Epithelial cell of prostate (primary cell): ENCODE measurements around the gene SEMA6B.

Experiments
- DNase-seq: peaks from one replicate; pipeline ENCODE4 v3.0.0-alpha.2; 2011; ENCODE audit warnings: low read depth, low spot score
- H3K27ac ChIP-seq: fragments of 450-650 bp; 2 replicates; pipeline ENCODE4 v1.5.1; 2017; ENCODE audit warnings: mild to moderate bottlenecking

The SEMA6B gene

DNA sequence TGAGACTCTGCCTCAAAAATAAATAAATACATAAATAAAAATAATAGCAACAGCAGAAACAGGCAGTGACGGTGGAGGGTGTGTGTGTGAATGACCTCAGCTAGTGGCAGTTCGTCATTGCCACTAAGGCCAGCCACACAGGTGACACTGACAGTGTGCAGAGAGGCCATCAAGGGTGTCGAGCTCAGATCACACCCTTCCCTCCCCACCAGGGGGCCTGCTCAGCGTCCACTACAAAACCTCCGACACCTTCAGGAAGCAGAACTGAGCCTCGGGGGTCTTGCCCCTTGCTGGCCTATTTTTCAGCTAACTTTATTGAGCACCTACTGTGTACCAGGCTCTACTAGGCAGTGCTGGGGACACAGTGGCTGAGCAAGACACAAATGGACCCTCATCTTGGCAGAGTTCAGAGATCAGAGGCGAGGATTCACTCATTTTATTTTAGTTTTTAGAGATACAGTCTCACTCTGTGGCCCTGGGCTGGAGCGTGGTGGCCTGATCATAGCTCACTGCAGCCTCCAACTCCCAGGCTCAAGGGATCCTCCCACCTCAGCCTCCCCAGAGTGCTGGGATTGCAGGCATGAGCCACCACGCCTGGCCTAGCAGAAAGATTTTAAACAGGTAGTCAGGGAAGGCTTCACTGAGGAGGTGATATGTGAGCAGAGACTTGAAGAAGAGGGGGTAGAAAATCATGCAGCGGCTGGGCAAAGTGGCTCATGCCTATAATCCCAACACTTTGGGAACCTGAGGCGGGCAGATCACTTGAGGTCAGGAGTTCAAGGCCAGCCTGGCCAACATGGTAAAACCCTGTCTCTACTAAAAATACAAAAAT, 30.3 kb upstream of the SEMA6B start:
- DNase-seq = no peak
- H3K27ac ChIP-seq = no peak overlapping the region

DNA sequence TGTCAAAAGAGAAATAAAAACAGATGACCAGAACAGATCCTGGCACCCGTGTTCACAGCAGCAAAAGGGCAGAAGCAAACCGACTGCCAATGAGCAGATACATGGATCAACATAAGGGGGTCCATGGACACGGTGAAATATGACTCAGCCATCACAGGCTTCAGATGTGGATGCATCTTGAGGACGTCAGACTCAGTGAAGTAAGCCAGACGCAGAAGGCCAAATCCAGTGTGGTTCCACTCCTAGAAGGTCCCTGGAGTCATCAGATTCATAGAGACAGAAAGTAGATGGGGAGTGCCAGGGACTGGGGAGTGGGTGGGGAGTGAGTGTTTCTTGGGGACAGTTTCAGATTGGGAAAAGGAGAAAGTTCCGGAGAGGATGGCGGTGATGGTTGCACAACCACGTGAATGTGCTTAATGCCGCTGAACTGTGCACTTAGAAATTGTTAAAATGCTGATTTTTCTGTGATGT, 28.8 kb upstream of the SEMA6B start:
- no peak for DNase-seq
- H3K27ac ChIP-seq = no peak overlapping the region

- no peak overlapping the region for H3K27ac ChIP-seq
- no peak for DNase-seq
These were observed 28.0 kb upstream of the SEMA6B start for GRCh38 chr19:4587527-4587926.

GRCh38 chr19:4586691-4587090, 27.2 kb upstream of the SEMA6B start:
- no peak overlapping the region for H3K27ac ChIP-seq
- no peak for DNase-seq

DNA sequence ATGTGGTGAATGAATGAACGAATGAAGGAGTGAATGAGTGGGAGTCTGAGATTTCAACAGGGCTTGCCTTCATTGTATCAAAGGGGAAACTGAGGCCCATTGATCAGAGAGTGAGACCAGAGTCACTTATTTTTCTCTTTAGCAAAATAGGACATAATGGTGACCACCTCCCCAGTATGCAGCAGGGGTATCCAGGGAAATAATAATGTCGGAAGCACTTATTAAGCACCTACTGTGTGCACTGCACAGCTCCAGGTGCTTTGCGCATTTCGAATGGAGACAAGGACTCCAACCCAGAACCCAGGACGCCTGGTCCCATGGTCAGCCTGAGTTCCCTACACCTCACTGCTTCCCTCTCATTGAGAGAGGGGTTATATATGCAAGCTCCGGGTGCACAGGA, 26.8 kb upstream of the SEMA6B start:
- DNase-seq = no peak

DNA sequence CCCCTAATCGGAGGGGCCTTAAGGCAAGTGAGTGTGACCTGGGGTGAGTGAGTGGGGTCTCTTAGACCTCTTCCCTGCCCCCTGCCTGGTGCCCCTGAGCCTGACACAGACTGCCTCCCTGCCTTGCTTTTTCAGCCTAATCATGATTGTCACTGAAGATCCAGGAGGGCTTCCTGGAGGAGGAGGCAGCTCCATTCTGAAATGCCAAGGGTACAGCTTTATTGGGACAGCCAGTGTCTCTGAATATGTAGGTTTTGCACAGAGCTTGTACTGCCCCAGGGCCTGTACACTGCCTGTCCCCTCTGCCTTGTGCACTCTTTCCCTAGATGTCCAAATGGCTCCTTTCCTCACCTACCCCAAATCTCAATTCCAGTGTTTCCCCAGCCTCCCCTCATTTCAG, 26.1 kb upstream of the SEMA6B start:
- no peak for DNase-seq
- H3K27ac ChIP-seq = no peak overlapping the region

More for the DNA sequence above, 26.8 kb upstream of the SEMA6B start:
- H3K27ac ChIP-seq = no peak overlapping the region

GRCh38 chr19:4584670-4585460, 25.4 kb upstream of the SEMA6B start:
- DNase-seq = no peak
- no peak overlapping the region for H3K27ac ChIP-seq

- no peak for DNase-seq
- no peak overlapping the region for H3K27ac ChIP-seq
These were observed 24.6 kb upstream of the SEMA6B start for GRCh38 chr19:4583961-4584669.

DNA sequence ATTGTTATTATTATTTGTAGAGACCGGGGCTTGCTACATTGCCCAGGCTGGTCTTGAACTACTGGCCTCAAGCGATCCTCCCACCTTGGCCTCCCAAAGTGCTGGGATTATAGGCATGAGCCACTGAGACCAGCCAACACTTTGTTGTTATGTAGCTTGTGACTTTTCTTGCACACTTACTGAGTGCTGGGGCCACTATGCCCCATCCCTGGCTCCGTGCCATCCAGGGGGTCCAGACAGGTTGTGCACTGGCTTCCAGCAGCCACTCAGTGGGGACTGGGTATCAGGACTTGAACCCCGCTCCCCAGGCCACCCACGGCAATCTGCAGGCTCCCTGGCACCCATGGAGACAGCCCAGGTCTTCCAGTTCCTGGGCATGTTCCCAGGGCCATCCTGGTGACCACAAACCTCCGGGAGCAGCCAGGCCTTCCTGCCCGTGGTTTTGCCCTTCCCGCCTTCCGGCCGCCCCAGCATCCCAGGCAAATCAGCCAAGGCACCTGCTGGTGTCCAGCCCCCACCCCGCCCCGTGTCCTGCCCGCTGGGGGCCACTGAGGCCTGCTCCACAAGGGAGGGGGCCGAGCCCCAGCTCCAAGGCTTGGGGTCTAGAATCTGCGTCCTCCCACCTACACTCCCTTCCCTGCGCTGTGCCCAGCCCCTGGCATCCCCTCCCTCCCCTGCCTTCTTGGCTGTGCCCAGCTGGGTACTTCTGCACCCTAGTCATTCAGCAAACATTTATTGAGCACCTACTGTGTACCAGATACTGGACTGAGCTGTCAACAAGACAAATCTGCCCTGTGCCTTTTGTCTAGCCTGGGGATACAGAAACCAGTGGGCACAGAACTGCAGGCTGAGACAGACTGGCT, 23.7 kb upstream of the SEMA6B start:
- DNase-seq = no peak

GRCh38 chr19:4581666-4582553, 22.4 kb upstream of the SEMA6B start:
- DNase-seq = no peak
- H3K27ac ChIP-seq = no peak overlapping the region

More for the DNA sequence above, 23.7 kb upstream of the SEMA6B start:
- no peak overlapping the region for H3K27ac ChIP-seq

DNA sequence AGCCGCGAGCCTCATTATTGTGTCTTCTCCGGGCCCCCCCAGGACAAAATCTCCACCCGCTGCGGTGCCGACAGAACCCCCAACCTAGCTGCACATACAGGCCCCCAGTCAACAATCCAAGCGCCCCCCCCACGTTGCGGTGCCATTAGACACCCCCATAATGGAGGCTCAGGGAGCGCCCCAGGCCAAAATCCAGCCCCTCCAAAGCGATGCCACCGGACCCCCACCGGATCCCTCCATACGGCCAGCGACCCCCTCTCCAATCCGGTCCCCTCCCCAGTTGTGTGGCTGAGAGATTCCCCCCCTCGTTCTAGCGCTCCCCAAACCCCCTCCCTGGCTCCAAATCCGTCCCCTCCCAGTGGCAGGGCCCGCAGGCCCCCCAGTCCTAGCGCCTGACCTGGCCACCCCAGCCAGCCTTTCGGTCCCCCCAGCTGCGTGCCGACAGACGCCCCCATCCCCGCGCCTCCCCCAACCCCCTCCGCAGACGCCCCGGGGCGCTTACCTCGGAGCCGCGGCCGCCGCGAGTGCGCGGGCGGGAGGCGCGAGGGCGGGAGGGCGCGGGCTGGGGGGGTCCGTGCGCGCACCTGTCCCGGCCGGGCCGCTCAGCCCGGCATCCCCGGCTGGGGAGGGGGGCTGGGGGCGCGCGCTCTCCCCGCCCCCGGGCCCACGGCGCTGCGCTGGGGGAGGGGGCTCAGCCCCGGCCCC, 21.6 kb upstream of the SEMA6B start:
- no peak overlapping the region for H3K27ac ChIP-seq
- no peak for DNase-seq

DNA sequence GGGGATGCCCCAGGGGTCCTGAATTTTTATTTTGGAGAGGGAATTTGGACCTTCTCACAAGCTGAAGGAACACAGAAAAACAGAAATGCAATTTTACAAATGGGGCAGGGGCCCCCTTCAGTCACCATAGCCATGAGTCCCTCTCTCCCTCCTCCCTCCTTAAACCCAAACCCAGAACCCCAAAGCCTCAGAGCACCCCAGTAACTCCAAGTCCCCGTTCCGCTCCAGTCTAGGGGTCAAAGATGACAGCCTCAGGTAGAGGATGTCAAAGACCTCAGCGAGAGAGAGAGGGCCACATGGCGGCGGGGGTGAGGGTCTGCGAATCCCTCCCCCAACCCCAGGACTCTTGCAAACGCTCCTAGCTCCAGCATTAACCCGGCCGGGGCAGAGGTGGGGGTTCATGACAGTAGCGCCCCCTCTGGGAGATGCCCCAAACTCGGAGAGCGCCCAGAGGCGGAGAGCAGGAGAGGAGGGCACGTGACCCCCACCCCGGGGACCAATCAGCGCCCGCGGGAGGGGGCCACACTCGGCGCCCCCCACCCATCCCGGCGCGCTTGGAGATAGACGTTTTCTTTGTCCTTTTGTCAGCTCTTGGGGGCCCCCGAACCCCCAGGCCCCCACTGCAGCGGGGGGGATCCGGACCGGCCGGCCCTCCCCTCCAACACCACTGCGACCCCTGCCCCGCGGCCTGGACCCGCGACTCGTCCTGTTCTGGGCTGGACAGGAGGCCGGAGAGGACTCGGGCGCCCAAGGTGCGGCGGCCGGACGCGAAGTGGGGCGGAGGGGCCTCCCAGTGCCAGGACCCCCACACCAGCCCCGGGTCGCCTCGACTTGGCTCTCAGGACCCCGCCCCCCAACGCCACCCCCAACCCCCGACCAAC, 20.8 kb upstream of the SEMA6B start:
- no peak for DNase-seq
- no peak overlapping the region for H3K27ac ChIP-seq

DNA sequence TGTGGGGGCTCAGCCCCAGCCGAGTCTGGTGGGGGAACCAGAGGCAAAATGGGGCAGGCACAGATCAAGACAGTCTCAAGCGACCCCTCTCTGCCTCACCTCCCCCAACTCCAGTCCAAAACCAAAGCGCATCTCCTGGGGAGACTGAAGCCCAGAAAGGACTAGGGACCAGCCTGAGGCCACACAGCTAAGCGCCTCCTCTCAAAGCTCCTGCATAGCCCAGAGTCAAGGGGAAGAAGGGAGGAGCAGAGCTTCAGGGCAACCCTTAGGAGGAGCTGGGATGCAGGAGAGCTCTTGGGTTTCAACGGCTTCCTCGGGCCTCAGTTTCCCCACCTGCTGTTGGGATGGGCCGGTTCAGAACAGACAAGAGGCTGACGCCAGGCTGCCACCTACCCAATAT, 19.9 kb upstream of the SEMA6B start:
- DNase-seq = no peak
- H3K27ac ChIP-seq = no peak overlapping the region

- no peak overlapping the region for H3K27ac ChIP-seq
- DNase-seq = no peak
These were observed 19.2 kb upstream of the SEMA6B start for GRCh38 chr19:4578552-4579248.

DNA sequence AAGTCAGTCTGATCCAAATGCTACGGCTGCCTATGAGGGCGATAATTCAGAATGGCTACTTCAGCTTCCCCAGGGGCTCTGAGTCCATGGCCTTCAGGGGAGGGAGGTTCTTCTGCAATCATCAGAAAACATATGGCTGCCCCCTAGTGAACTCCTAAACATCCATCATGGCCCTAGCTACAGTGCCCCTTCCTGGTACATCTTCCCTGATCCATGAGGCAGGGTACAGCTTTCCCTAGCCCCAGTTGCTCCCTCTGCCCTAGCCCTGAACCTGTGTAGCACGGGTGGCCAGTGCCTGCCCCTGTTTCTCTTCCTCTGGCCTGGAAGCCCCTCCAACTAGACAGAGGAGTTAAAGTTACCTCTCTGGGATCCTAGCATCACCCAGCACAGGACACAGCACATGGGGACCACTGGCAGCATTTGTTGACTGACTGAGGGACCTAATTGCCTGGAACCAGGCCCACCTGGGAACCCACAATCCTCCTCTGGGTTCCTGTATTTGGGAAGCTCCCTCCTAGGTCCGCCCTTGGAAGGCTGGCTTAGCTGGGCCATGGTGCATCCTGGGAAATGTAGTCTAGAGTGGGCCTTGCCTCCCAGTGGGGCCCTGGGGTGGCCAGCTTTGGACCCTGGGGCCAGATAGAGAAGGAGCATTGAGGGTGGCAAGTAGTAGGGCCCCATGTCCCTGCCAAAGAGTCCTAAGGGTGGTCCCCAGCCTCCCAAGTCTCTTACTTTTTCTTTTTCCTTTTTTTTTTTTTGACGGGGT, 17.7 kb upstream of the SEMA6B start:
- no peak overlapping the region for H3K27ac ChIP-seq
- DNase-seq = no peak
